ENCODE data around the gene TTC3. TPM values are rescaled to one million over a fixed set of nuclear protein-coding genes. Genes with fewer than 3 reads are reported as not detected.

TTC3 gene
- total and polyA plus RNA-seq, 7 donors: 6.5 to 50.3 (median 25.7) TPM

GRCh38 chr21:37232274-37233018 is 159.4 kb downstream of the TTC3 start:
- DNase-seq (no peak), ATAC-seq (no peak)
- peaks cover 12 to 86% of the 10 kb centered on the region in 2 donors for H3K36me3 ChIP-seq (ENCODE audit: insufficient read depth in 1 of 2, low read depth in 1 of 2)
- no peak overlapping the region for H3K4me3 ChIP-seq
- H3K27me3 ChIP-seq (ENCODE audit: insufficient read depth in 3 of 3, low read length in 2 of 3): no peaks in the 10 kb centered on the region
- H3K9me3 ChIP-seq: no peaks in the 10 kb centered on the region
- no peak overlapping the region for H3K27ac ChIP-seq
- no peaks in the 10 kb centered on the region for H3K4me1 ChIP-seq
- WGBS, 3 donors: 91 to 94% (median 92%) methylated on average over 19 of the region's 19 CpGs
- no peak for TF ChIP-seq CTCF (IDR thresholded peaks at IDR 0.05)
- intact Hi-C loops (cut with DNase I): no loop called here

DNA sequence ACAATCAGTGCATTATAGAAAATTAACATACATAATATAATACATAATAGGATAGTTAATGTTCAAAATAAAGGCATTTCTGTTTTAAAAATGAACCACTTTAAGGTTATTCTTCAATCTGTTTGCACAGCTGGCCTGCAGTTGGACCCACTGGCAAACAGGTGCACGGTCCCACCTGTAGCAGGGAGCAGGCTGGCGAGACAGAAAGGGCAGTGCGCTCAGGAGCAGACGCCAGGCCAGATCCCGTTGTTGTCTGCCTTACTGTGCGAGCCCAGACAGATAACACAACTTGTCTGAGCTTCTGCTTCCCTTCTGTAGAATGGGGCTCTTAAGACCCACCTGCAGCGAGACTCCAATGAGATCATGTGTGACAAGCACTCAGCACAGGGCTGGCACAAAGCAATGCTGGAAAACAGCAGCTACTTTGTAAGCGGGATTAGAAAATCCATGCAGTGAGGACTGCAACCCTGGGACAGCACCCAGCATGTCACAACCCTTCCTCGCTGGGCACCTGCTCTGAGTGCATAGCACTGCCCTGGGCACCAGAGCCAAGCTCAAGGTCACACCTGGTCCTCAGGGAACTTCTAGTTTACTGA is 160.6 kb downstream of the TTC3 start:
- H3K4me3 ChIP-seq: no peak overlapping the region
- H3K9me3 ChIP-seq: no peaks in the 10 kb centered on the region
- 88 to 93% (median 89%) methylated on average over 9 of the region's 9 CpGs for WGBS, 3 donors
- TF ChIP-seq CTCF (IDR thresholded peaks at IDR 0.05): no peak
- intact Hi-C loops (cut with DNase I): no loop called here
- DNase-seq (no peak), ATAC-seq (no peak)
- H3K27ac ChIP-seq: no peak overlapping the region
- H3K27me3 ChIP-seq (ENCODE audit: insufficient read depth in 3 of 3, low read length in 2 of 3): no peaks in the 10 kb centered on the region
- H3K4me1 ChIP-seq: no peaks in the 10 kb centered on the region
- peaks cover 8 to 86% of the 10 kb centered on the region in 2 donors for H3K36me3 ChIP-seq (ENCODE audit: insufficient read depth in 1 of 2, low read depth in 1 of 2)

GRCh38 chr21:37237346-37237745 is 164.3 kb downstream of the TTC3 start:
- H3K27me3 ChIP-seq (ENCODE audit: insufficient read depth in 3 of 3, low read length in 2 of 3): no peaks in the 10 kb centered on the region
- peaks cover 8 to 78% of the 10 kb centered on the region in 2 donors for H3K36me3 ChIP-seq (ENCODE audit: insufficient read depth in 1 of 2, low read depth in 1 of 2)
- no peaks in the 10 kb centered on the region for H3K4me1 ChIP-seq
- no peak for TF ChIP-seq CTCF (IDR thresholded peaks at IDR 0.05)
- H3K4me3 ChIP-seq: no peak overlapping the region
- WGBS, 3 donors: 89 to 96% (median 93%) methylated on average over 2 of the region's 2 CpGs
- no peak for ATAC-seq
- no peak overlapping the region for H3K27ac ChIP-seq
- intact Hi-C loops (cut with DNase I): no loop called here
- no peak for DNase-seq
- no peaks in the 10 kb centered on the region for H3K9me3 ChIP-seq

- ATAC-seq (no peak), DNase-seq (no peak)
- no peaks in the 10 kb centered on the region for H3K27me3 ChIP-seq (ENCODE audit: insufficient read depth in 3 of 3, low read length in 2 of 3)
- H3K27ac ChIP-seq: no peak overlapping the region
- no peaks in the 10 kb centered on the region for H3K9me3 ChIP-seq
- no peak overlapping the region for H3K4me3 ChIP-seq
- TF ChIP-seq CTCF (IDR thresholded peaks at IDR 0.05): no peak
- peaks cover 8 to 74% of the 10 kb centered on the region in 2 donors for H3K36me3 ChIP-seq (ENCODE audit: insufficient read depth in 1 of 2, low read depth in 1 of 2)
- intact Hi-C loops (cut with DNase I): no loop called here
- WGBS, 3 donors: 54 to 63% (median 59%) methylated on average over 4 of the region's 4 CpGs
- H3K4me1 ChIP-seq: no peaks in the 10 kb centered on the region
Measured at GRCh38 chr21:37237764-37238163, 164.7 kb downstream of the TTC3 start.

Measured in psoas muscle (tissue), 8 donors.